HG02870 (cell line): ENCODE measurements around the gene SPECC1L.
A peak's percentile ranks its signal among the peaks of the same experiment; 100 is the strongest.

Experiments
- ATAC-seq: cut with Tn5 transposase; IDR thresholded peaks from one replicate; pipeline ENCODE4 v1.9.1; 2021; ENCODE audit warnings: mild to moderate bottlenecking, moderate library complexity; ENCODE audit not compliant: unreplicated experiment

Gene SPECC1L

GRCh38 chr22:24440270-24440717 is 169.7 kb downstream of the SPECC1L start:
- no peak for ATAC-seq

- ATAC-seq = no peak
These were observed 170.2 kb downstream of the SPECC1L start for GRCh38 chr22:24440718-24441405.

- no peak for ATAC-seq
These were observed 171.0 kb downstream of the SPECC1L start for GRCh38 chr22:24441406-24442351.

- ATAC-seq = no peak
These were observed 171.7 kb downstream of the SPECC1L start for GRCh38 chr22:24442352-24442744.

GRCh38 chr22:24443668-24444067 is 173.0 kb downstream of the SPECC1L start:
- no peak for ATAC-seq

- ATAC-seq = no peak
These were observed 173.6 kb downstream of the SPECC1L start for GRCh38 chr22:24444251-24444650.

GRCh38 chr22:24444729-24445466 is 174.3 kb downstream of the SPECC1L start:
- no peak for ATAC-seq

- no peak for ATAC-seq
These were observed 175.0 kb downstream of the SPECC1L start for GRCh38 chr22:24445481-24446259.

- no peak for ATAC-seq
These were observed 175.6 kb downstream of the SPECC1L start for GRCh38 chr22:24446260-24446611.

GRCh38 chr22:24450610-24451009 is 180.0 kb downstream of the SPECC1L start:
- no peak for ATAC-seq

- no peak for ATAC-seq
These were observed 180.5 kb downstream of the SPECC1L start for GRCh38 chr22:24451162-24451561.

GRCh38 chr22:24453853-24454252 is 183.2 kb downstream of the SPECC1L start:
- no peak for ATAC-seq

GRCh38 chr22:24455039-24455438 is 184.4 kb downstream of the SPECC1L start:
- ATAC-seq = no peak

GRCh38 chr22:24455751-24456426 is 185.3 kb downstream of the SPECC1L start:
- ATAC-seq = no peak

GRCh38 chr22:24457894-24458420 is 187.3 kb downstream of the SPECC1L start:
- no peak for ATAC-seq

- no peak for ATAC-seq
These were observed 189.3 kb downstream of the SPECC1L start for GRCh38 chr22:24459911-24460310.

- peak; percentile 45 for ATAC-seq
These were observed 189.9 kb downstream of the SPECC1L start for GRCh38 chr22:24460418-24461089.

- no peak for ATAC-seq
These were observed 192.6 kb downstream of the SPECC1L start for GRCh38 chr22:24463071-24463760.

GRCh38 chr22:24465566-24465965 is 194.9 kb downstream of the SPECC1L start:
- ATAC-seq = no peak
